Muscle layer of duodenum (tissue), 2 donors: ENCODE measurements around the gene SCNM1.
A peak's percentile ranks its signal among the peaks of the same experiment; 100 is the strongest.

Source experiments
- H3K27ac ChIP-seq: one replicate; pipeline ENCODE4 v1.7.0; 2013; ENCODE audit warnings: mild to moderate bottlenecking, low read length
- H3K27me3 ChIP-seq: one replicate; pipeline ENCODE4 v1.7.0; 2013; ENCODE audit warnings: low read depth, mild to moderate bottlenecking, control low read depth, low read length
- H3K36me3 ChIP-seq, 2 donors: one replicate each; pipeline ENCODE4 v1.7.0; 2013; ENCODE audit warnings: low read length in 2 of 2, control low read depth in 1 of 2, mild to moderate bottlenecking in 1 of 2; ENCODE audit not compliant: insufficient read depth in 2 of 2, control insufficient read depth in 1 of 2
- H3K4me1 ChIP-seq, 2 donors: one replicate each; pipeline ENCODE4 v1.7.0; 2013; ENCODE audit warnings: low read length in 2 of 2, mild to moderate bottlenecking in 2 of 2, control low read depth in 1 of 2, moderate library complexity in 1 of 2; ENCODE audit not compliant: insufficient read depth in 2 of 2, control insufficient read depth in 1 of 2
- H3K4me3 ChIP-seq, 2 donors: one replicate each; pipeline ENCODE4 v1.7.0; 2013; ENCODE audit warnings: low read length in 2 of 2, low read depth in 1 of 2, mild to moderate bottlenecking in 1 of 2
- H3K9me3 ChIP-seq, 2 donors: one replicate each; pipeline ENCODE4 v1.7.0; 2013; ENCODE audit warnings: low read length in 2 of 2, control low read depth in 1 of 2, mild to moderate bottlenecking in 1 of 2; ENCODE audit not compliant: control insufficient read depth in 1 of 2
- donor health status: healthy.

The SCNM1 gene, protein sequence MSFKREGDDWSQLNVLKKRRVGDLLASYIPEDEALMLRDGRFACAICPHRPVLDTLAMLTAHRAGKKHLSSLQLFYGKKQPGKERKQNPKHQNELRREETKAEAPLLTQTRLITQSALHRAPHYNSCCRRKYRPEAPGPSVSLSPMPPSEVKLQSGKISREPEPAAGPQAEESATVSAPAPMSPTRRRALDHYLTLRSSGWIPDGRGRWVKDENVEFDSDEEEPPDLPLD

DNA sequence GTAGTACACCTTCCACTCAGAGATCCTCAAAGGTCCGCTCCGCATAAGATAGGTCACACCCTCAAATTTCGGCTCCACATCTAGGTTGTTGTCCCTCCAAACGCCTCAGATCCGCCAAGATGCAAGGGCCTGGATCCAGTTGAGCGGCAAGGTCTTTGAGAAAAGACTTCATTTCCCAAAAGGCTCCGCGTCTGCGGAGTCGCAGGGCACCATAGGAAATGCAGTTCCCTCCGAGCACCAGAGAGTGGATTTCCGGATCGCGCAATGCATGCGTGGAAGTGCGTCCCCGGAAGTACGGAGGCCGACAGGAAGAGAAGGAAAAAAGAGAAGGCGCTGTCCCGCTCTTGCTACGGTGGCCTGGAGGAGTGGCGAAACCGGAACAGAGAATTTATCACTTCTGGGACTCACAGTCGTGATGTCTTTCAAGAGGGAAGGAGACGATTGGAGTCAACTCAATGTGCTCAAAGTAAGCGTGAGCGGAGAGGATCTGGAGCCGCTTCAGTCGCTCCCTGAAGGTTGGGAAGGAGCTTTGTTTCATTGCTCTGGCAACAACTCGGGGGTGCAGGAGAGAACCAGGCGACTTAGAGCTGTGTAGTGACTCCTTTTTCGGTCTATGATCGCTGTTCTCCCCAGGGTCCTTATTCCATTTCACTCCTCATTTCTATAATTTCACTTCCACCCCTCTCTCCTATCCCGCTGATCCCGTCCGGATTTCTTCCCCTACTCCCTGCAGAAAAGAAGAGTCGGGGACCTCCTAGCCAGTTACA is at the start of gene SCNM1, which contains the start of gene LYSMD1:
TSS of gene SCNM1 (plus strand) at position 407 of the 767 bp plus-strand sequence. CDS start at position 416, 9 bp downstream.
TSS of gene LYSMD1 (minus strand) at position 165 of the 767 bp plus-strand sequence. CDS start 644 bp downstream, outside the sequence.
- Histone ChIP-seq H3K27me3 (no peaks in the 10 kb centered on the region), H3K4me3 (peak within 1 kb of the TSS; percentile 94 to 99), H3K36me3 (peaks cover 14 to 46% of the 10 kb centered on the region in 2 donors), H3K4me1 (peaks cover 10 to 24% of the 10 kb centered on the region in 2 donors), H3K27ac (peak within 1 kb of the TSS; percentile 89), H3K9me3 (no peaks in the 10 kb centered on the region)

DNA sequence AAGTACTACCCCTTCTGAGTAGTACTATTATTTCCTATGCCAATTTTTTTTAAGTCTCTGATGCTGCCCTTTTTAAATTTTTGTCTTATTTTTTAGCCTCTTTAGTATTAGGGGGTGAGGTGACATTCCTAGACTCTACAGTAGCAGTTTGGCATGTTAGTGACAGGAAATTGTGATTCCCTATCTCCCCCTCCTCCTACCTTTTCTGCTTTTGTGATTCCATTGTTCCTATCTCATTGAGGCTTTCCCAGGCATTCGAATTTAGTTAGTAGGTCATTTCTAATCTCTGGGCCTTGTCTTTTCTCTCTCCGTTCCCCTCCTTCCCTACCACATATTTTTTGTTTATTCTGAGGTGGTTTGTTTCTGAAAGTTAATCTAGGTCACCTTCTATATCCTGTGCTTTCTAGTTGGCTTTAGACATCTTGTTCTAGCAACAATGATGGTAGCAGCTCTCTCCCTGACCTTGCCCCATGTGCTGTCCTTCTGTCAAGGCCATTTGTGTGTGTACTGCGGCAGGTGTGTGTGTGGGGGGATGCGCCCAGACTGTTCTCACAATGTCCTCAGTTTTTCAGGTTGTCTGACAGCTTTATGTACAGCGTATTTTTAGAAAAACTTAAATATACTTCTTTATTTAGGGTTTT is 41.1 kb upstream of the SCNM1 start:
- Histone ChIP-seq H3K4me3 (no peak overlapping the region), H3K36me3 (no peaks in the 10 kb centered on the region), H3K4me1 (no peaks in the 10 kb centered on the region), H3K27me3 (no peaks in the 10 kb centered on the region), H3K9me3 (no peaks in the 10 kb centered on the region), H3K27ac (no peak overlapping the region)

DNA sequence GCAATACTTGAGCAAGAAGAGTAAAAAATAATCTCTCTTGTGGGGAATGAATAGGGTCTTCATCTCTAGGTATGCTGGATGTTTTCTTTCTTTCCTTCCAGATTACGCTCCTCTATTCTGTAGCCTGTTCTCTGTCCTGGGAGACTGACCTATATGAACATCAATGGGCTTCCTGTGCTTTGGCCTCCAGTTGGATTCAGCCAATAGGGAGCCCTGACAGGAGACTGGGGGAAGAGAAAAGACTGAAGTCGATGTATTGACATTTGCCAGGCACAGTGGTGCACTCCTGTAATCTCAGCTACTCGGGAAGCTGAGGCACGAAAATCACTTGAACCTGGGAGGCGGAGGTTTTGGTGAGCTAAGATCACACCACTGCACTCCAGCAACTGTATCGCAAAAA is 37.1 kb upstream of the SCNM1 start:
- Histone ChIP-seq H3K9me3 (no peaks in the 10 kb centered on the region), H3K4me1 (peaks cover 0 to 18% of the 10 kb centered on the region in 2 donors), H3K27ac (no peak overlapping the region), H3K27me3 (no peaks in the 10 kb centered on the region), H3K36me3 (no peaks in the 10 kb centered on the region), H3K4me3 (no peak overlapping the region)

DNA sequence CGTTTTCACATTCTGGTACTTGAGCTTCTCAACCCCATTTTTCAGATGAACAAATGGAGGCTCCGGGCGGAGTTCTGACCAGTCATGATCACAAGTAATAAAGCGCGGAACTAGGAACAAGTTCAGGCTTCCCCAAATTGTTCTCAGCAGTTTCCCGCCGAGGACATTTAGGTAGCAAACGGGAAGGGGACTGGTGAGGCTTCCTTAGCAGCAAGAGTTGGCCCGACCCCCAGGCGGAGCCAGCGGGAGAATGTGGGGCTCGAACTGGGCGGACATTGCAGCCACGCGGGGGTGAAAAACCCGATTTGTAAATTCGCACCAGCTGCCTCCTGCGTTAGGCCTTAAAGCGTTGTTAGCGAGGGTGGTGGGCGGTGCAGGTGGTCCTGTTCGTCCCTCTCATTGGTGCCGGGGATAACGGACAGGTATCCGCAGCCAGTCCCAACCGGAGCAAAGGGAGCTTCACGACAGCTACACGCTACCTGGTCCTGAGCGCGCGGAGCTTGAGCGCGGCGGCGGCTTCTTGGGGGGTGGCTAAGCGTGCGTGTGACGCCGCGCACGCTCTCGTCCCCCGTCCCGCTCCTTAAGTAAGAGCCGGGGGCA is 34.9 kb upstream of the SCNM1 start:
- Histone ChIP-seq H3K27me3 (no peaks in the 10 kb centered on the region), H3K4me1 (peaks cover 0 to 18% of the 10 kb centered on the region in 2 donors), H3K9me3 (no peaks in the 10 kb centered on the region), H3K36me3 (peaks cover 0 to 16% of the 10 kb centered on the region in 2 donors), H3K4me3 (peak overlapping the region; percentile 64 to 66), H3K27ac (peak overlapping the region; percentile 14)

DNA sequence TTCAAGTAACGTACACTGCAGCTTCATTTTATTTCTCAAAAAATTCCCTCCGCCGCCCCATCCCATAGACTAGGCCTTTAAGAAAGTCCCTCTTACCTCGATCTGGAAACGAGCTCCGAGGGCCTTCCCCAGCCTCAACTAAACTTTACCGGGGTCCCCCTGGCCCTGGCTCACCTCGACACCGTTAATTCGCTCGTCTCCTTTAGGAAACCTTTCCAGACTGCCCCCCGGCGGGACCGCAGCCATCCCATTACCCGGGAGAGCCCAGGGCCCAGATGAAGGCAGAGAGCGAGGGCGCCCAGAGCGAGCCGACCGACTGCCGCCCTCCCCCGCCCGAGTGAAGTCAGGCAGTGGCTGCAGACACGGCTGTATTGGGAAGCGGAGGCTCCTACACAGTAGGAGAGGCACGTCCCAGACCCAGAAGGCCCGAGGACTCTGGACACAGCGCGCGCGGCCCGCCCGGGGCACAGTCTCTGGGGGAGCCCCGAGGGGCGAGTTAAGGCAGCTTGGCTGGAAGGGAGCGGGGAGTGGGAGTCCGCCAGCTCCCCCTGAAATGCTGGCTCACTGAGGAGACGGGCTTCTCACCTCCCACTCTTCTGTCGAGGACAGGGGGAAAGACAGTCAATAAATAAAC is 34.1 kb upstream of the SCNM1 start:
- peak overlapping the region; percentile 64 to 66 for H3K4me3 ChIP-seq
- H3K4me1 ChIP-seq: peaks cover 0 to 18% of the 10 kb centered on the region in 2 donors
- H3K9me3 ChIP-seq: no peaks in the 10 kb centered on the region
- H3K36me3 ChIP-seq: peaks cover 3 to 23% of the 10 kb centered on the region in 2 donors
- no peak overlapping the region for H3K27ac ChIP-seq
- H3K27me3 ChIP-seq: no peaks in the 10 kb centered on the region

DNA sequence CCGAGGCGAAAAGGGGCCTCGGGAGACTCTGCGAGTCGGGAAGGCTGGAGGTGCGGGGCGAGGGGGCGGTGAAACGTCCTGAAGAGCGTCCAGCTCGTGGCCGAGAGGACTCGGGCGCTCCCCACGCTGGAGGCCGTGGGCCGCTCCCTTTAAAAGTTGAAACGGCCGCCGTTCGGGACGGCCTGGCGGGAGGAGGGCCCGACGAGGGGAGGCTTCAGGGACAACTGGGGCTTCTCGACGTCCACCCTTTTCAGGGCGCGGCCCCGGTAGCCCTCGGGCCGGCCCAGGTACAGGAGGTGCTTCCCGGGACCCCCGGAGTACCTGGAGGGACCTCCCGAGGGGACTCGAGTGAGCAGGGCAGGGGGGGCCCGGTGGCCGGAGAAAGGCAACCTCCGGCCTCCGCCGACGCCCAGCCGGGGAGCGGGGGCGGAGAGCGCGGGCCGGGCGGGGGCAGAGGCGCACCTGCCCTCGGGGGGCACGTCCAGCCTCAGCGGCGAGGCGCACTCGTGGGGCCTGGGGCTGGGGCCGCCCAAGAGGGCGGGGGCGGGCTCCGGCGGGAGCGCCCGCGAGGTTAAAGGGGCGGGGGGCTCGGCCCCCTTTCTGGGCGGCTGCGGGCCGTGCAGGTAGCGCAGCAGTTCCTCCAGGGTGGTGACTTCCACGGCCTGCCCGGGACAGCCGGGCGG is 33.5 kb upstream of the SCNM1 start:
- no peaks in the 10 kb centered on the region for H3K27me3 ChIP-seq
- H3K36me3 ChIP-seq: peaks cover 3 to 25% of the 10 kb centered on the region in 2 donors
- no peak overlapping the region for H3K27ac ChIP-seq
- peak overlapping the region in 1 of 2 donors; percentile 66 for H3K4me3 ChIP-seq
- H3K9me3 ChIP-seq: no peaks in the 10 kb centered on the region
- H3K4me1 ChIP-seq: peaks cover 0 to 18% of the 10 kb centered on the region in 2 donors

DNA sequence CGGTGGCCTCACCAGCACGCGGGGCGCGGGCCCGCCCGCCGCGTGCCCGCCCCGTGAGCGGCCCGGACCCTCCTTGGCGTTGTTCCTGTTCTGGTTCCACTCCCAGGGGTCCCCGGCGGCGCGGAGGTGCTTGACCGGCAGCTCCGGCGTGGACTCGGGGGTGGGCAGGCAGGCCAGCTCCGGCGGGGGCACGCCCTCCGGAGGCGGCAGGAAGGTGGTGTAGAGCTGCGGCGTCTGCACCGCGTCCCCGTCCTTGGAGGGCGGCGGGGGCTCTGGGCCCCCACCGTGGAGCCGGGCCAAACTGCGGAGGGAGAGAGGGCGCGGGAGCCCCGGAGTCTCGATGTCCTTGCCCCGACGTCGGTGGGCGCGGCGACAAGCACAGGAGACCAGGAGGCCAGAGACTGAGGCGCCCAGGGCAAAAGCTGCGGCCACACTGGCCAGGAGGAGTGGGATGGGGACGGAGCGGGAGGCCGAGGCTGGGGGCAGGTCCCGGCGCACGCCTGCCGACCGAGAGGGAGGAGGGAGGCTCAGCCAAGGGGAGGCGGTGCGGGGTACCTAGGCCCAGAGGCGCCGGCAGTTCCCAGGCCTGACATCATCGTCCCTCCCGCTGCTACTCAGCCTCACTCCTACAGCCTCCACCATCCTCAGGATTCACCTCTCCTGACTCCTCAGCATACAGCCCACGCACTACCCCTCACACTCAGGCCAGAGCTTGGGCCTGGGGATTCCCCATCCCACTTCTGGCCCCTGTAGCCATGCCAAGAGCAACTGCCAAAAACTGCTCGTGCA is 32.7 kb upstream of the SCNM1 start:
- Histone ChIP-seq H3K36me3 (peaks cover 3 to 28% of the 10 kb centered on the region in 2 donors), H3K27me3 (no peaks in the 10 kb centered on the region)

DNA sequence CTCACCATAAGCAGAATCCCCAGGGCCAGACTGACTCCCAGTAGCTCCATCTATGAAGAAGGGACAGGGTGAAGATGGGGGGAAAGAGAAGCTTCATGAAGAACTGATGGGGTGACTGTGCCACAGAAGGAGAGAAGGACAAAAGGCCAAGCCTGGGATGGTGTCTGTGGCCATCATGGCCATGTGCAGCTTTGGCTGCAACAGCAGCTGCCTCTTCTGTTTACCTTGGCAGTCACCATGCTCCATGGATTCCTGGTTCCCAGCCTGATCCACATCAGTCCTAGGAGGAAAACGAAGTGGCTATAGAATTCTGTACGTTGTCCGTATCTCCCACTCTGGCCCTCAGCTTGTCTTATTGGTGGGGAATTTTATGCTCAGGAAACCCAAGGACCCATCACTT is 31.5 kb upstream of the SCNM1 start:
- peaks cover 0 to 18% of the 10 kb centered on the region in 2 donors for H3K4me1 ChIP-seq
- no peak overlapping the region for H3K27ac ChIP-seq
- no peak overlapping the region for H3K4me3 ChIP-seq
- H3K9me3 ChIP-seq: no peaks in the 10 kb centered on the region
- H3K36me3 ChIP-seq: peaks cover 3 to 33% of the 10 kb centered on the region in 2 donors
- no peaks in the 10 kb centered on the region for H3K27me3 ChIP-seq

More for the DNA sequence above, 32.7 kb upstream of the SCNM1 start:
- Histone ChIP-seq H3K4me3 (no peak overlapping the region), H3K9me3 (no peaks in the 10 kb centered on the region), H3K4me1 (peaks cover 0 to 18% of the 10 kb centered on the region in 2 donors), H3K27ac (no peak overlapping the region)

DNA sequence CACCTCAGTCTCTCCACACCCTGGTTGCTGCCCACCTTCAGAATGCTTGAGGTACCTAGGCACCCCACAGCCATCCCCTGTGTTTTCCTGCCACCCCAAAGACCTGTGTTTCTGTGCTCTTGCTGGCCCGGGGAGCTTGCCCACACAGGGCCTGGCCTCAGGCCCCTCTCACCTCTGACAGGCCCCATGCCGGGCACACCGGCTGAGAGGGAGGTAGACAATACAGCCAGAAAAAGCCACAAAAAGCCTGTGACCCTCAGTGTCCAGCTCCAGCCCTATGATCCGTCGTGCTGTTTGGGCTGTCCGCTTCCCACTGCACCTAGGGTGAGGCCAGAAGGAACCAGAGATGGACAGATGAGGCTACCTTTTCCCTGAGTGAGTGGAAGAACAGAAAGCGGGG is 31.0 kb upstream of the SCNM1 start:
- Histone ChIP-seq H3K4me1 (peaks cover 0 to 18% of the 10 kb centered on the region in 2 donors), H3K36me3 (peaks cover 3 to 35% of the 10 kb centered on the region in 2 donors), H3K9me3 (no peaks in the 10 kb centered on the region), H3K27me3 (no peaks in the 10 kb centered on the region), H3K4me3 (no peak overlapping the region), H3K27ac (no peak overlapping the region)
